Astrocyte (in vitro differentiated cells and primary cell): ENCODE results near the gene PRDM15. TPM values are rescaled to one million over a fixed set of nuclear protein-coding genes. Genes with fewer than 3 reads are reported as not detected.

ENCODE experiments used
- DNase-seq: peaks from one replicate; pipeline ENCODE4 v3.0.0-alpha.2; 2010; ENCODE audit warnings: low read depth
- FAIRE-seq: peaks from 2 replicates; lab custom pipeline; 2011; peaks lifted over from hg19 to GRCh38; lab: Jason Lieb, UNC
- H2AFZ ChIP-seq: 2 replicates; pipeline ENCODE4 v1.6.0; 2012; ENCODE audit warnings: low read depth, low read length, inconsistent platforms
- H3K27ac ChIP-seq: 2 replicates; pipeline ENCODE4 v1.5.1; 2011; ENCODE audit warnings: low read depth, low read length, inconsistent platforms
- H3K27me3 ChIP-seq: 2 replicates; pipeline ENCODE4 v1.6.0; 2011; ENCODE audit warnings: low read length, inconsistent platforms; ENCODE audit not compliant: insufficient read depth
- H3K36me3 ChIP-seq: 2 replicates; pipeline ENCODE4 v1.5.1; 2011; ENCODE audit warnings: low read length, inconsistent platforms; ENCODE audit not compliant: insufficient read depth
- H3K4me1 ChIP-seq: 2 replicates; pipeline ENCODE4 v1.5.1; 2011; ENCODE audit warnings: low read length, inconsistent platforms; ENCODE audit not compliant: insufficient read depth
- H3K4me2 ChIP-seq: 2 replicates; pipeline ENCODE4 v1.6.0; 2012; ENCODE audit warnings: low read length, inconsistent platforms
- H3K4me3 ChIP-seq: 2 replicates; pipeline ENCODE4 v1.5.1; 2011; ENCODE audit warnings: low read depth, mild to moderate bottlenecking, low read length, inconsistent platforms; ENCODE audit not compliant: insufficient read depth
- H3K79me2 ChIP-seq: 2 replicates; pipeline ENCODE4 v1.6.0; 2012; ENCODE audit warnings: mild to moderate bottlenecking, low read length, inconsistent platforms; ENCODE audit not compliant: insufficient read depth
- H3K9ac ChIP-seq: 2 replicates; pipeline ENCODE4 v1.6.0; 2012; ENCODE audit warnings: mild to moderate bottlenecking, low read length, inconsistent platforms
- H3K9me3 ChIP-seq: 2 replicates; pipeline ENCODE4 v1.5.1; 2012; ENCODE audit warnings: low read depth, mild to moderate bottlenecking, low read length, inconsistent platforms; ENCODE audit not compliant: insufficient read depth
- H4K20me1 ChIP-seq: 2 replicates; pipeline ENCODE4 v1.6.0; 2012; ENCODE audit warnings: low read length, inconsistent platforms; ENCODE audit not compliant: insufficient read depth
- H3K27ac Mint-ChIP-seq: one replicate; pipeline ENCODE4 v1.8.0; 2021; ENCODE audit warnings: mild to moderate bottlenecking, mixed read lengths; ENCODE audit not compliant: unreplicated experiment
- H3K27me3 Mint-ChIP-seq: one replicate; pipeline ENCODE4 v1.8.0; 2021; ENCODE audit warnings: low read depth, mixed read lengths; ENCODE audit not compliant: unreplicated experiment
- H3K36me3 Mint-ChIP-seq: one replicate; pipeline ENCODE4 v1.8.0; 2021; ENCODE audit warnings: low read depth, mixed read lengths; ENCODE audit not compliant: unreplicated experiment
- H3K4me1 Mint-ChIP-seq: one replicate; pipeline ENCODE4 v1.8.0; 2021; ENCODE audit warnings: low read depth, mixed read lengths; ENCODE audit not compliant: unreplicated experiment
- H3K4me3 Mint-ChIP-seq: one replicate; pipeline ENCODE4 v1.8.0; 2021; ENCODE audit warnings: mild to moderate bottlenecking, moderate library complexity, mixed read lengths; ENCODE audit not compliant: unreplicated experiment
- H3K9me3 Mint-ChIP-seq: one replicate; pipeline ENCODE4 v1.8.0; 2021; ENCODE audit warnings: mild to moderate bottlenecking, mixed read lengths; ENCODE audit not compliant: unreplicated experiment
- EZH2 ChIP-seq: IDR thresholded peaks from 2 replicates; pipeline ENCODE4 v1.6.1; 2012; ENCODE audit warnings: mild to moderate bottlenecking, low read length, inconsistent platforms; ENCODE audit not compliant: insufficient read depth
- total RNA-seq: library from RNA; stranded (reverse); gene quantifications from 2 replicates; pipeline ENCODE4 v1.2.1, GENCODE V29; 2021
- TF ChIP-seq, protein P1 (sequence below): IDR thresholded peaks from 2 replicates; pipeline ENCODE4 v1.5.1; 2011; ENCODE audit warnings: low read depth, mild to moderate bottlenecking, inconsistent platforms, low read length, moderate library complexity; ENCODE audit not compliant: insufficient read depth

The PRDM15 gene
- total RNA-seq, 1 donor from 2014 or later, result 6.8 TPM

DNA sequence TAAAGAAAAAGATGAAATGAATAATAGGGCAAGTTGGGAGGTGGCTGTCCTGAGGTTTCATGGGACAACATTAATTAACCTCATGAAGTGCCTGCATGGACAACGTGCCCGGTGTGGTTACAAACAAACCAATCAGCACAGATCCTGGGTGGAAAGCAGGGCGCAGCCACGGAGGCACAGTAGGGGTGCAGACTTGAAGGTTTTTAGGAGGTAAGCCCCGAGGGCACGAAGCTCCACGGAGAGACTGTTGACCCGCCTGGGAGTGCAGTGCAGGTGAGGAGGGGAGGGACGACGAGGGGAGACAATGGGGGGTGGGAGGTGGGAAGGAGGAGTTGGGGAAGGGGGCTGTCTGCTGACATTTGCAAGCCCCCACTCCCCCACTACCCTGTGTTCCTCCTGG is 110.0 kb downstream of the PRDM15 start:
- no peak for FAIRE-seq
- Histone ChIP-seq H3K4me2 (peak overlapping the region; percentile 88), H3K27me3 (peaks cover 46% of the 10 kb centered on the region), H3K4me3 (peak overlapping the region; percentile 56), H2AFZ (no peak overlapping the region), H3K9me3 (no peaks in the 10 kb centered on the region), H3K27ac (peak overlapping the region; percentile 18), H3K79me2 (peaks cover 3% of the 10 kb centered on the region), H4K20me1 (peaks cover 3% of the 10 kb centered on the region), H3K9ac (peak overlapping the region; percentile 76), H3K4me1 (peaks cover 21% of the 10 kb centered on the region), H3K36me3 (no peaks in the 10 kb centered on the region)
- no peak for DNase-seq
- TF ChIP-seq, protein P1, sequence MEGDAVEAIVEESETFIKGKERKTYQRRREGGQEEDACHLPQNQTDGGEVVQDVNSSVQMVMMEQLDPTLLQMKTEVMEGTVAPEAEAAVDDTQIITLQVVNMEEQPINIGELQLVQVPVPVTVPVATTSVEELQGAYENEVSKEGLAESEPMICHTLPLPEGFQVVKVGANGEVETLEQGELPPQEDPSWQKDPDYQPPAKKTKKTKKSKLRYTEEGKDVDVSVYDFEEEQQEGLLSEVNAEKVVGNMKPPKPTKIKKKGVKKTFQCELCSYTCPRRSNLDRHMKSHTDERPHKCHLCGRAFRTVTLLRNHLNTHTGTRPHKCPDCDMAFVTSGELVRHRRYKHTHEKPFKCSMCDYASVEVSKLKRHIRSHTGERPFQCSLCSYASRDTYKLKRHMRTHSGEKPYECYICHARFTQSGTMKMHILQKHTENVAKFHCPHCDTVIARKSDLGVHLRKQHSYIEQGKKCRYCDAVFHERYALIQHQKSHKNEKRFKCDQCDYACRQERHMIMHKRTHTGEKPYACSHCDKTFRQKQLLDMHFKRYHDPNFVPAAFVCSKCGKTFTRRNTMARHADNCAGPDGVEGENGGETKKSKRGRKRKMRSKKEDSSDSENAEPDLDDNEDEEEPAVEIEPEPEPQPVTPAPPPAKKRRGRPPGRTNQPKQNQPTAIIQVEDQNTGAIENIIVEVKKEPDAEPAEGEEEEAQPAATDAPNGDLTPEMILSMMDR, result no peak
- no peak for TF ChIP-seq EZH2
- peaks cover 3% of the 10 kb centered on the region for H3K36me3 Mint-ChIP-seq
- H3K27ac Mint-ChIP-seq, result no peak overlapping the region
- H3K4me3 Mint-ChIP-seq, result no peak overlapping the region
- H3K4me1 Mint-ChIP-seq, result peaks cover 6% of the 10 kb centered on the region
- peaks cover 79% of the 10 kb centered on the region for H3K27me3 Mint-ChIP-seq
- H3K9me3 Mint-ChIP-seq, result peaks cover 18% of the 10 kb centered on the region

GRCh38 chr21:41768437-41769042 is 110.6 kb downstream of the PRDM15 start:
- peak; percentile 81 for DNase-seq
- no peaks in the 10 kb centered on the region for H3K36me3 ChIP-seq
- H4K20me1 ChIP-seq, result peaks cover 3% of the 10 kb centered on the region
- peaks cover 3% of the 10 kb centered on the region for H3K36me3 Mint-ChIP-seq
- H3K79me2 ChIP-seq, result peaks cover 3% of the 10 kb centered on the region
- H3K9me3 ChIP-seq, result no peaks in the 10 kb centered on the region
- peak overlapping the region; percentile 88 for H3K4me2 ChIP-seq
- no peak for TF ChIP-seq EZH2
- TF ChIP-seq, protein P1, result peak; percentile 30
- peaks cover 6% of the 10 kb centered on the region for H3K4me1 Mint-ChIP-seq
- H3K4me3 ChIP-seq, result peak overlapping the region; percentile 56
- H3K9me3 Mint-ChIP-seq, result peaks cover 18% of the 10 kb centered on the region
- peak overlapping the region; percentile 62 for H3K27ac ChIP-seq
- H3K9ac ChIP-seq, result peak overlapping the region; percentile 76
- no peak overlapping the region for H3K27ac Mint-ChIP-seq
- H2AFZ ChIP-seq, result no peak overlapping the region
- FAIRE-seq, result no peak
- H3K27me3 Mint-ChIP-seq, result peaks cover 78% of the 10 kb centered on the region
- H3K27me3 ChIP-seq, result peaks cover 44% of the 10 kb centered on the region
- H3K4me1 ChIP-seq, result peaks cover 21% of the 10 kb centered on the region
- H3K4me3 Mint-ChIP-seq, result peak overlapping the region; percentile 63
